Measurements from ENCODE around the gene NCOA3.

Gene NCOA3

DNA sequence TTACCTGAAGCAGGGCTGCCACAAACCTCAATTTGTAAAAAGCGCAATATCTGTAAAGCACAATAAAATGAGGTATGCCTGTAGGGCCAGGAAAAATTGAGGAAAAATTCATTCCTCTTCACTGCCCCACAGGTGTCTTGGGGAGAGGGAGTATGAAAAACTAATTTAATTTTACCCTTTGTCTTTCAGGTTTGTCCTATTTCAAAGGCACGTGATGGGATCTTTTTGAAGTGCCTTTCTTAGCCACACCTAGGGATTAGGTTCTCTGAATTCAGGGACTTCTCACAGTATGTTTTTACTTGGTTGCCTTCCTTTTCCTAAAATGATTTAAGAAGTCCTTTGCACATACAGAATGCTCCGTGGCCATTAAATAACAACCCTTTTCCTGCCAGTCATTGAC lies 71.9 kb downstream of the NCOA3 start:
- Histone ChIP-seq H3K9me3 (ENCODE audit: control insufficient read depth, insufficient read depth, low read length) (no peaks in the 10 kb centered on the region), H3K9me2 (replicated peaks; ENCODE audit: control insufficient read depth, low read length) (no peaks in the 10 kb centered on the region), H3K4me2 (ENCODE audit: low read length) (peak overlapping the region; percentile 69), H4K20me1 (ENCODE audit: control insufficient read depth, insufficient read depth, low read depth, low read length) (peaks cover 38% of the 10 kb centered on the region), H3K36me3 (ENCODE audit: control insufficient read depth, low read length) (peaks cover 83% of the 10 kb centered on the region), H3K79me2 (ENCODE audit: control insufficient read depth, low read length) (peaks cover 100% of the 10 kb centered on the region), H3K4me3 (ENCODE audit: low read length) (peak overlapping the region; percentile 48), H3K27ac (ENCODE audit: low read depth, low read length) (peak overlapping the region; percentile 39), H3K4me1 (ENCODE audit: control insufficient read depth, low read length) (peaks cover 93% of the 10 kb centered on the region), H3K27me3 (ENCODE audit: control insufficient read depth, low read length) (no peaks in the 10 kb centered on the region), H3F3A (ENCODE audit: control insufficient read depth, insufficient read depth) (peaks cover 50% of the 10 kb centered on the region)
- TF ChIP-seq EZH2phosphoT487 (IDR thresholded peaks at IDR 0.05; ENCODE audit: borderline replicate concordance, low read length) (no peak), CTCF (IDR thresholded peaks at IDR 0.05; ENCODE audit: low read depth, low read length, poor library complexity, severe bottlenecking) (no peak)

DNA sequence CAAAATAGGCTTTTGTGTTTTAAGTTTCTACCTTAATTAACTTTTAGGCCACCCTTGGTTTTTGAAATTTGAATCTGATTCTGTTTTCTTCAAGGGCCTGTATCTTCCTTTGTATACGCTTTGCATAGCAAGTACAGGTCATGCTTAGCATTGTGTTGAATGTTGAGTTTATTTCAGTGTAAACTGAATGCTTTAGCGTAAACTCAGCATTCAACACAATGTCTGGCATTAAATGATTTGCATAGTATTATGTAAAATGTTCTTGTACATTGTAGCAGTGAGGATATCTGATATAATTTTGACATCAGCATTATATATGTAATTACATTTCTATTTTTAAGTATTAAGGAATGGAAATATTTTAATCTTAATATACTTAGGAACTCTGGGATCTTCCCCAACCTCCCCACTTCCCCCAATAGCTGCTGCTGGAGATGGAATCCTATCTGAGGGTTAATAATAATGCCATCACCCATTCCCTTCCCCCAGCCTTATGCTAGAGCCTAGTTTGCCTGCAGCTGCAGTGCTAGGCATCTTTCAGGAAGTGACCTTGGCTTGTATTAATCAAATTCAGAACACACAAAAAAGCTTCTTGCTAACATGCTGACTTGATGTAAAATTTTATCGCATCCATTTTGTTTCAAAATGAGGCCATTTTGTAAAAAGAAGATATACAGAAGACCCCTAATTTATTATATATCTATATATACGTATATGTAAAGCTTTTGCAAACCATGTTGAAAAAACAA lies 73.1 kb downstream of the NCOA3 start:
- peaks cover 100% of the 10 kb centered on the region for H3K79me2 ChIP-seq (ENCODE audit: control insufficient read depth, low read length)
- H3K4me1 ChIP-seq (ENCODE audit: control insufficient read depth, low read length) = peaks cover 93% of the 10 kb centered on the region
- peaks cover 50% of the 10 kb centered on the region for H4K20me1 ChIP-seq (ENCODE audit: control insufficient read depth, insufficient read depth, low read depth, low read length)
- peak overlapping the region; percentile 46; the same call in 1 of the 2 replicates for H3K4me3 ChIP-seq (ENCODE audit: low read length)
- H3F3A ChIP-seq (ENCODE audit: control insufficient read depth, insufficient read depth) = peaks cover 60% of the 10 kb centered on the region
- peaks cover 84% of the 10 kb centered on the region for H3K36me3 ChIP-seq (ENCODE audit: control insufficient read depth, low read length)
- no peaks in the 10 kb centered on the region for H3K9me3 ChIP-seq (ENCODE audit: control insufficient read depth, insufficient read depth, low read length)
- H3K27me3 ChIP-seq (ENCODE audit: control insufficient read depth, low read length) = no peaks in the 10 kb centered on the region
- peak overlapping the region; percentile 53 for H3K27ac ChIP-seq (ENCODE audit: low read depth, low read length)
- peak overlapping the region; percentile 69 for H3K4me2 ChIP-seq (ENCODE audit: low read length)
- no peak for TF ChIP-seq CTCF (IDR thresholded peaks at IDR 0.05; ENCODE audit: low read depth, low read length, poor library complexity, severe bottlenecking)
- no peak for TF ChIP-seq EZH2phosphoT487 (IDR thresholded peaks at IDR 0.05; ENCODE audit: borderline replicate concordance, low read length)
- H3K9me2 ChIP-seq (replicated peaks; ENCODE audit: control insufficient read depth, low read length) = no peaks in the 10 kb centered on the region

- Histone ChIP-seq H3K4me2 (ENCODE audit: low read length) (peak overlapping the region; percentile 69), H3K4me1 (ENCODE audit: control insufficient read depth, low read length) (peaks cover 90% of the 10 kb centered on the region), H3K4me3 (ENCODE audit: low read length) (peak overlapping the region; percentile 46), H4K20me1 (ENCODE audit: control insufficient read depth, insufficient read depth, low read depth, low read length) (peaks cover 49% of the 10 kb centered on the region), H3K9me3 (ENCODE audit: control insufficient read depth, insufficient read depth, low read length) (no peaks in the 10 kb centered on the region), H3K27ac (ENCODE audit: low read depth, low read length) (peak overlapping the region; percentile 53), H3K79me2 (ENCODE audit: control insufficient read depth, low read length) (peaks cover 100% of the 10 kb centered on the region), H3K27me3 (ENCODE audit: control insufficient read depth, low read length) (no peaks in the 10 kb centered on the region), H3K9me2 (replicated peaks; ENCODE audit: control insufficient read depth, low read length) (no peaks in the 10 kb centered on the region), H3F3A (ENCODE audit: control insufficient read depth, insufficient read depth) (peaks cover 58% of the 10 kb centered on the region), H3K36me3 (ENCODE audit: control insufficient read depth, low read length) (peaks cover 81% of the 10 kb centered on the region)
- TF ChIP-seq EZH2phosphoT487 (IDR thresholded peaks at IDR 0.05; ENCODE audit: borderline replicate concordance, low read length) (no peak), CTCF (IDR thresholded peaks at IDR 0.05; ENCODE audit: low read depth, low read length, poor library complexity, severe bottlenecking) (no peak)
Observed at GRCh38 chr20:47576516-47577033, 74.9 kb downstream of the NCOA3 start.
